Liver (tissue), 3 donors: ENCODE data around the gene NRG4.

Experiments
- NR2F2 ChIP-seq: IDR thresholded peaks from 2 replicates; pipeline ENCODE4 v1.6.1; 2016; ENCODE audit warnings: antibody characterized with exemption
- TAF1 ChIP-seq: conservative IDR thresholded peaks from 2 replicates; pipeline ENCODE4 v1.6.1; 2016; ENCODE audit warnings: antibody characterized with exemption, mild to moderate bottlenecking
- TF ChIP-seq, protein P1 (sequence below): fragments of 150-350 bp; IDR thresholded peaks from 2 replicates; pipeline ENCODE4 v1.5.1; 2017; ENCODE audit warnings: improper control_type of control experiment, low read depth, low read length; ENCODE audit not compliant: missing input control
- TF ChIP-seq, protein P2 (sequence below): IDR thresholded peaks from 2 replicates; pipeline ENCODE4 v1.6.1; 2016; ENCODE audit warnings: antibody characterized with exemption
- donor health status: healthy.
- donor health status: healthy.

DNA sequence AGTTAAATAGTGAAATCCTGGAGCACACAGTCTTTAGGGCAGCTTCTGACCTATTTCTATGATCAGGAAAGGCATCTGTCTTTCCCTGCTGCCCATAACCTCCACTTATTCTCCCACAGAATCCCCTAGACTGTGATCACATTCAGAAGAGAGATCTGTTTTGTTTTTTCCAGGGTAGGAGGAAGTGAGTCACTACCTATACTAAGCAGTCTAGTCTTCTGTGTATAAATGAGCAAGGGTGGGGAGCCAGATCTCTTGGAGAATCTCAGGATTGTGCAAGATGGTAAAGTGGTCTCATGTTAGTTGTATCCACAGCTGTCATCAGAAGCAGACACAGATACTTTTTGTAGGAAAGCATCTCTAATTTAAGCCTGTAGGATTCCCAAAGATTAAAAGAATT lies 120.3 kb downstream of the NRG4 start:
- TF ChIP-seq, protein P1, sequence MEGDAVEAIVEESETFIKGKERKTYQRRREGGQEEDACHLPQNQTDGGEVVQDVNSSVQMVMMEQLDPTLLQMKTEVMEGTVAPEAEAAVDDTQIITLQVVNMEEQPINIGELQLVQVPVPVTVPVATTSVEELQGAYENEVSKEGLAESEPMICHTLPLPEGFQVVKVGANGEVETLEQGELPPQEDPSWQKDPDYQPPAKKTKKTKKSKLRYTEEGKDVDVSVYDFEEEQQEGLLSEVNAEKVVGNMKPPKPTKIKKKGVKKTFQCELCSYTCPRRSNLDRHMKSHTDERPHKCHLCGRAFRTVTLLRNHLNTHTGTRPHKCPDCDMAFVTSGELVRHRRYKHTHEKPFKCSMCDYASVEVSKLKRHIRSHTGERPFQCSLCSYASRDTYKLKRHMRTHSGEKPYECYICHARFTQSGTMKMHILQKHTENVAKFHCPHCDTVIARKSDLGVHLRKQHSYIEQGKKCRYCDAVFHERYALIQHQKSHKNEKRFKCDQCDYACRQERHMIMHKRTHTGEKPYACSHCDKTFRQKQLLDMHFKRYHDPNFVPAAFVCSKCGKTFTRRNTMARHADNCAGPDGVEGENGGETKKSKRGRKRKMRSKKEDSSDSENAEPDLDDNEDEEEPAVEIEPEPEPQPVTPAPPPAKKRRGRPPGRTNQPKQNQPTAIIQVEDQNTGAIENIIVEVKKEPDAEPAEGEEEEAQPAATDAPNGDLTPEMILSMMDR = no peak
- no peak for TF ChIP-seq TAF1
- TF ChIP-seq, protein P2, sequence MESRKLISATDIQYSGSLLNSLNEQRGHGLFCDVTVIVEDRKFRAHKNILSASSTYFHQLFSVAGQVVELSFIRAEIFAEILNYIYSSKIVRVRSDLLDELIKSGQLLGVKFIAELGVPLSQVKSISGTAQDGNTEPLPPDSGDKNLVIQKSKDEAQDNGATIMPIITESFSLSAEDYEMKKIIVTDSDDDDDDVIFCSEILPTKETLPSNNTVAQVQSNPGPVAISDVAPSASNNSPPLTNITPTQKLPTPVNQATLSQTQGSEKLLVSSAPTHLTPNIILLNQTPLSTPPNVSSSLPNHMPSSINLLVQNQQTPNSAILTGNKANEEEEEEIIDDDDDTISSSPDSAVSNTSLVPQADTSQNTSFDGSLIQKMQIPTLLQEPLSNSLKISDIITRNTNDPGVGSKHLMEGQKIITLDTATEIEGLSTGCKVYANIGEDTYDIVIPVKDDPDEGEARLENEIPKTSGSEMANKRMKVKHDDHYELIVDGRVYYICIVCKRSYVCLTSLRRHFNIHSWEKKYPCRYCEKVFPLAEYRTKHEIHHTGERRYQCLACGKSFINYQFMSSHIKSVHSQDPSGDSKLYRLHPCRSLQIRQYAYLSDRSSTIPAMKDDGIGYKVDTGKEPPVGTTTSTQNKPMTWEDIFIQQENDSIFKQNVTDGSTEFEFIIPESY = no peak
- no peak for TF ChIP-seq NR2F2
